Measurements from ENCODE around the gene MAPRE2. TPM values are rescaled to one million over a fixed set of nuclear protein-coding genes. Genes with fewer than 3 reads are reported as not detected.
"Not testable (repeated sequence)": the region's sequence is repeated elsewhere in the genome, so short reads cannot be mapped to it uniquely, and the experiment has no call there.

The MAPRE2 gene
- total RNA-seq, 1 donor from 2014 or later, result 9.4 TPM

DNA sequence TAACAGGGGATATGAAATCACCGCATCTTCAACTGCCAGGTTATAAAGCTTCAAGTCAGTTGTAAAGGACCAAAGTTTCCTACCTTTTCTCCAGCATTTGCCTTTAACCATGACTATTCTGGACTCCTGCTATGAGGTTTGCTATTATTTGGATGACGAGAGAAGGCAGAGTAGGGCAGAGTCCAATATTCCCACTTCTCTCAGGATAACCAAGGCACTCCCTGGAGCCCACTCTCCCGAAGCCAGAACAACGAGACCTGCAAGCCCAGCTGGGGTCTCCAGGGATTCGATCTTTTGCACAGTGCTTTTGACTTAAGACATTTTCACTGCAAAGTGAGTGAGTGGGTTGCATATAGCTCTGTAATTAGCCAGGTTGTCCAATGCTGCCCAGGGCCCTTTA, 122.5 kb downstream of the MAPRE2 start:
- no peaks in the 10 kb centered on the region for H3K36me3 ChIP-seq (ENCODE audit: control insufficient read depth in 3 of 3, insufficient read depth in 3 of 3, low read length in 3 of 3)
- peak overlapping the region in 1 of 3 donors; percentile 42 for H3K9ac ChIP-seq (ENCODE audit: low read depth in 1 of 3, low read length in 3 of 3)
- H3K27me3 ChIP-seq (ENCODE audit: control insufficient read depth in 3 of 3, insufficient read depth in 3 of 3, low read length in 3 of 3), result no peaks in the 10 kb centered on the region
- H3K9me3 ChIP-seq (ENCODE audit: control insufficient read depth in 3 of 3, low read length in 3 of 3), result no peaks in the 10 kb centered on the region
- peak overlapping the region; percentile 1 for H3K27ac ChIP-seq (ENCODE audit: low read depth, low read length)
- H3K4me1 ChIP-seq (ENCODE audit: control insufficient read depth in 3 of 3, insufficient read depth in 3 of 3, low read length in 3 of 3), result peaks cover 6 to 8% (median 7%) of the 10 kb centered on the region in 3 donors
- peak overlapping the region in 1 of 3 donors; percentile 23 for H3K4me3 ChIP-seq (ENCODE audit: low read length in 3 of 3)

DNA sequence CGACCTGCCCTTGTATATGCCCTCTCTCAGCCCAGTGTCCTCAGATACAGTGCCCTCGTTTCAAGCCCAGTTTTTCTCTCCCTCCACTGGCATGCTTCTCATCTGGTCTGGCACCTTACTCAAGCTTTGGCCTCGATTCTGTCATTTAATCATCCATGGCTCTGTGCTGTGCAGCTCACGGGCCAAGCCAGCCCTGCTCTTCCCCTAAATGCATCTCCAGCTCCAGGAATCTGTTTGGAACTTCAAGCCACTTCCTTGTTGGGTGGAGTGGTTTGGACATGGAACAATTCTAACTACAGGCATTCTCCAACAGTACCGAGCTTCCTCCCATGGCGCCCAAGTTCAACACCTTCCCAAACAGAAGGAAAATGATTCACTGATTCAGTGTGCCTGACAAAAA, 122.9 kb downstream of the MAPRE2 start:
- peak overlapping the region; percentile 1 for H3K27ac ChIP-seq (ENCODE audit: low read depth, low read length)
- H3K4me3 ChIP-seq (ENCODE audit: low read length in 3 of 3), result peak overlapping the region in 1 of 3 donors; percentile 23
- peak overlapping the region in 1 of 3 donors; percentile 42 for H3K9ac ChIP-seq (ENCODE audit: low read depth in 1 of 3, low read length in 3 of 3)
- no peaks in the 10 kb centered on the region for H3K27me3 ChIP-seq (ENCODE audit: control insufficient read depth in 3 of 3, insufficient read depth in 3 of 3, low read length in 3 of 3)
- no peaks in the 10 kb centered on the region for H3K9me3 ChIP-seq (ENCODE audit: control insufficient read depth in 3 of 3, low read length in 3 of 3)
- H3K4me1 ChIP-seq (ENCODE audit: control insufficient read depth in 3 of 3, insufficient read depth in 3 of 3, low read length in 3 of 3), result peaks cover 6 to 8% (median 7%) of the 10 kb centered on the region in 3 donors
- no peaks in the 10 kb centered on the region for H3K36me3 ChIP-seq (ENCODE audit: control insufficient read depth in 3 of 3, insufficient read depth in 3 of 3, low read length in 3 of 3)

DNA sequence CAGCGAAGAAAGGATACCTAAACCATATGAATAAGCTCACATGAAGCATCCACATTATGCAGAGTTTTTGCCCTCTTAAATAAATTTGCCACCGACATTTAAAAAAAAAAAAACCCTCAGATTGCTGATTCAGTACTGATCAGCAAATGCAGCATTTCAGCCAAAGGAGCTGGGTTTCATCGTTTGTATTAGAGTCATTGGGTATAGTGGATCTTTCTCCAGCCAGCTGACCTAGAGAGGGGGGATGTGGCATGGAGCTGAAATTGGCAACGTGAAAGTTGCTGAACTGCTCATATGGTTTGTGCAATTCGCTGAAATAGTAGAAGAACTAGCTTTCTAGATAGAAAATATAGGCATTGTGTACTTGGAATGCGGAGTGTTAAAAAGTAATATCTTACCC, 126.1 kb downstream of the MAPRE2 start:
- H3K4me1 ChIP-seq (ENCODE audit: control insufficient read depth in 3 of 3, insufficient read depth in 3 of 3, low read length in 3 of 3), result peaks cover 6 to 8% (median 7%) of the 10 kb centered on the region in 3 donors
- no peak overlapping the region for H3K9ac ChIP-seq (ENCODE audit: low read depth in 1 of 3, low read length in 3 of 3)
- no peaks in the 10 kb centered on the region for H3K36me3 ChIP-seq (ENCODE audit: control insufficient read depth in 3 of 3, insufficient read depth in 3 of 3, low read length in 3 of 3)
- no peak overlapping the region for H3K27ac ChIP-seq (ENCODE audit: low read depth, low read length)
- H3K4me3 ChIP-seq (ENCODE audit: low read length in 3 of 3), result no peak overlapping the region
- no peaks in the 10 kb centered on the region for H3K9me3 ChIP-seq (ENCODE audit: control insufficient read depth in 3 of 3, low read length in 3 of 3)
- H3K27me3 ChIP-seq (ENCODE audit: control insufficient read depth in 3 of 3, insufficient read depth in 3 of 3, low read length in 3 of 3), result no peaks in the 10 kb centered on the region

DNA sequence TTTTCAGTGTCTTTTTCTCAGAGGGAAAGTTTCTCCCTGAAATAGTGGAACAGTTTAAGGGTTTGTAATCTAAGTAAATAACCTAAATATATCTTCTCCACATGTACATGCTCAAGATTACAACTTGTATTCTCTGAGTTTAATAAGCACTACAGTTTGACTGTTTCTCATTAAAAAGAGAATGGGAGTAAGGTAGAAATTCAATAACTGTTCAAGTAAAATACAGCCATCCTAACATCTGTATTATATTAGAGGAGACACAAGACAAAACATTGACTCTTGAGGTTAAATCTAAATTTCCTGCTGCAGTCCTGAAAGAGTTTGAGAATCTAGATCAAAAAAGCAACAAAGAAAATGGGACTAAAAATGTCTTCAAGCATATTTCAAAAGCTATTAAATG, 126.6 kb downstream of the MAPRE2 start:
- no peaks in the 10 kb centered on the region for H3K27me3 ChIP-seq (ENCODE audit: control insufficient read depth in 3 of 3, insufficient read depth in 3 of 3, low read length in 3 of 3)
- H3K27ac ChIP-seq (ENCODE audit: low read depth, low read length), result no peak overlapping the region

DNA sequence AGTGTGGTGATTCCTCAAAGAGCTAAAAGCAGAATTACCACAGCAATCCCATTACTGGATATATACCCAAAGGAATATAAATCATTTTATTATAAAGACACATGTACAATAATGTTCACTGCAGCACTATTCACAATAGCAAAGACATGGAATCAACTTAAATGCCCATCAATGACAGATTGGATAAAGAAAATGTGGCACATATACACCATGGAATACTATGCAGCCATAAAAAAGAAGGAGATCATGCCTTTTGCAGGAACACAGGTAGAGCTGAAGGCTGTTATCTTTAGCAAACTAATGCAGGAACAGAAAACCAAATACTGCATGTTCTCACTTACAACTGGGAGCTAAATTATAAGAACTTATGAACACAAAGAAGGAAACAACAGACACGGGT, 129.1 kb downstream of the MAPRE2 start:
- H3K27ac ChIP-seq (ENCODE audit: low read depth, low read length); H3K9me3 ChIP-seq (ENCODE audit: control insufficient read depth in 3 of 3, low read length in 3 of 3); H3K4me1 ChIP-seq (ENCODE audit: control insufficient read depth in 3 of 3, insufficient read depth in 3 of 3, low read length in 3 of 3); H3K4me3 ChIP-seq (ENCODE audit: low read length in 3 of 3); H3K9ac ChIP-seq (ENCODE audit: low read depth in 1 of 3, low read length in 3 of 3); H3K27me3 ChIP-seq (ENCODE audit: control insufficient read depth in 3 of 3, insufficient read depth in 3 of 3, low read length in 3 of 3); H3K36me3 ChIP-seq (ENCODE audit: control insufficient read depth in 3 of 3, insufficient read depth in 3 of 3, low read length in 3 of 3): not testable (repeated sequence)

More for the DNA sequence above, 126.6 kb downstream of the MAPRE2 start:
- H3K4me1 ChIP-seq (ENCODE audit: control insufficient read depth in 3 of 3, insufficient read depth in 3 of 3, low read length in 3 of 3), result peaks cover 6 to 8% (median 7%) of the 10 kb centered on the region in 3 donors
- H3K4me3 ChIP-seq (ENCODE audit: low read length in 3 of 3), result no peak overlapping the region
- H3K9ac ChIP-seq (ENCODE audit: low read depth in 1 of 3, low read length in 3 of 3), result no peak overlapping the region
- no peaks in the 10 kb centered on the region for H3K36me3 ChIP-seq (ENCODE audit: control insufficient read depth in 3 of 3, insufficient read depth in 3 of 3, low read length in 3 of 3)
- H3K9me3 ChIP-seq (ENCODE audit: control insufficient read depth in 3 of 3, low read length in 3 of 3), result no peaks in the 10 kb centered on the region

DNA sequence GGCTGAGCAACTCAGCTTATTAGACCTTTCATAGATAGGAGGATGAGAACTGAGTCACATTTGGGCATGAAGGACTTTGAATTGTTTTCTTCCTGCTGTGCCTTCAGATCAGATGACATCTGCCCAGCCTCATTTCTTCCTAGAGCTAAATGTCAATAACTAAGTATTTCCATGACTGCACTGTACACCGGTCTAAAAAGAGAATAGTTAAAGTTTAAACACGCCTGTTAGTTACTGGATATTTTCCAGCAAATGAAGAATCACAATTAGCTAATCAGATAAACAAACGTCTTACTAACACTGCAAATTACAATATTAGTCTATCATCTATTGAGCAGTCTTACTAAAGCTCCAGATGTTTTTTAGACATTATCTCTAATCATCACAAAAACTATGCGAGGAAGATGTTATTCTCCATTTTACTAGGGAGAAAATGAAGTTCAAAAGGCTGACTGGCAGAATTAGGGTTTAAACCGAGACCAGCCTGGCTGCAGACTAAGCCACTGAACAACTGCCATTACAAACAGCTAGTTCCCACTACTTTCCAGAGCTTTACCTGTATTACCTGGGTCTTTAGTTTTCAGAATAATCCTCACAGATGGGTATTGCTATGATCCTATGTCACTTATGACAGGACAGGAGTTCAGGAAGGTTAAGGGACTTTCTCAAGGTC, 130.2 kb downstream of the MAPRE2 start:
- H3K36me3 ChIP-seq (ENCODE audit: control insufficient read depth in 3 of 3, insufficient read depth in 3 of 3, low read length in 3 of 3), result no peaks in the 10 kb centered on the region
- no peak overlapping the region for H3K9ac ChIP-seq (ENCODE audit: low read depth in 1 of 3, low read length in 3 of 3)
- H3K4me3 ChIP-seq (ENCODE audit: low read length in 3 of 3), result no peak overlapping the region
- H3K9me3 ChIP-seq (ENCODE audit: control insufficient read depth in 3 of 3, low read length in 3 of 3), result no peaks in the 10 kb centered on the region
- no peak overlapping the region for H3K27ac ChIP-seq (ENCODE audit: low read depth, low read length)
- H3K27me3 ChIP-seq (ENCODE audit: control insufficient read depth in 3 of 3, insufficient read depth in 3 of 3, low read length in 3 of 3), result no peaks in the 10 kb centered on the region
- no peaks in the 10 kb centered on the region for H3K4me1 ChIP-seq (ENCODE audit: control insufficient read depth in 3 of 3, insufficient read depth in 3 of 3, low read length in 3 of 3)

DNA sequence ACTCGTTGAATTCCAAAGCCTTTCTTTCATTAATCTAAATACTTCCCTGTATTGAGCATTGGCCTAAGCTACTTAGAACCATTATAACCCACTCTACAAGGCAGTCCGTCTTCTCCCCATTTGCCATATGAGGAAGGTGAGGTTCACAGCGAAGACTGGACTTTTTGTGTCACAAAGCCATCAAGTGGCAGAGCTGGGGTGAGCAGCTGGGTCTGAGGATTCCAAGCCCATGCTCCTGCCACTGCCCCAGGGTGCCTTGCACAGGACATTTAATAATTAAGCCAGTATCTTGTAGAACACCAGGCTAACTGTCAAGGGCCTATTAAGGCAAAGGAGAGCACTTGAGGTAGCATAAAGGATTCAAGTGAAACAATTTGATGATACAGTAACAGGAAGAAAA, 130.8 kb downstream of the MAPRE2 start:
- H3K27ac ChIP-seq (ENCODE audit: low read depth, low read length), result no peak overlapping the region
- no peak overlapping the region for H3K9ac ChIP-seq (ENCODE audit: low read depth in 1 of 3, low read length in 3 of 3)
- H3K4me1 ChIP-seq (ENCODE audit: control insufficient read depth in 3 of 3, insufficient read depth in 3 of 3, low read length in 3 of 3), result no peaks in the 10 kb centered on the region

DNA sequence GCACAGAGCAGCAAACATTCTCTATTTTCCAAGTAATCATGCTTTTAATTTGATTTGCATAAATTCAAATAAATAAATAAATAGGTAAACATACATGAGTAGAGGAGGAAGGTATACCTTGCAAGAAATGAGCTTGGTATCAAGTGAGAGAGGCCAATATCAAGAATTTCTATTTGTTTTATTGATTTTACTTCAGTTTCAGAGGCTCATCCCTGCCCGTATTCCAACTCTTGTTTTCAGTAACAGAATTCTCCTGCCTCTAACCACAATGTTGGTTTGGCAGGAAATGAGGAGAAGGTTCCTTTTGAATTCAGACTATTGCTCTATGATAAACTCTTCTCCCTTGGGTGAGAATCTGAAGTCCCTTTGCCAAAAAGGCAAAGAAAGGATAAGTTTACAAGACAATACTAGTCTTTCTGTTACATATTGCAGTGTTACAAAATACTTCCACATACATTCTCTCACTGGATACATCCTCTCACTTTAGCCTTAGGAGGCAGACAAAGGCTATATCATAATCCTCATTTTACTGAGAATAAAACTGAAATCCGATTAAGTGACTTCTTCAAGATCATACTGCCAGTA, 131.3 kb downstream of the MAPRE2 start:
- H3K4me1 ChIP-seq (ENCODE audit: control insufficient read depth in 3 of 3, insufficient read depth in 3 of 3, low read length in 3 of 3), result no peaks in the 10 kb centered on the region
- H3K27me3 ChIP-seq (ENCODE audit: control insufficient read depth in 3 of 3, insufficient read depth in 3 of 3, low read length in 3 of 3), result no peaks in the 10 kb centered on the region
- H3K9ac ChIP-seq (ENCODE audit: low read depth in 1 of 3, low read length in 3 of 3), result no peak overlapping the region
- H3K36me3 ChIP-seq (ENCODE audit: control insufficient read depth in 3 of 3, insufficient read depth in 3 of 3, low read length in 3 of 3), result no peaks in the 10 kb centered on the region
- H3K27ac ChIP-seq (ENCODE audit: low read depth, low read length), result no peak overlapping the region
- no peak overlapping the region for H3K4me3 ChIP-seq (ENCODE audit: low read length in 3 of 3)
- H3K9me3 ChIP-seq (ENCODE audit: control insufficient read depth in 3 of 3, low read length in 3 of 3), result no peaks in the 10 kb centered on the region

More for the DNA sequence above, 130.8 kb downstream of the MAPRE2 start:
- Histone ChIP-seq H3K36me3 (ENCODE audit: control insufficient read depth in 3 of 3, insufficient read depth in 3 of 3, low read length in 3 of 3) (no peaks in the 10 kb centered on the region), H3K4me3 (ENCODE audit: low read length in 3 of 3) (no peak overlapping the region), H3K27me3 (ENCODE audit: control insufficient read depth in 3 of 3, insufficient read depth in 3 of 3, low read length in 3 of 3) (no peaks in the 10 kb centered on the region), H3K9me3 (ENCODE audit: control insufficient read depth in 3 of 3, low read length in 3 of 3) (no peaks in the 10 kb centered on the region)

DNA sequence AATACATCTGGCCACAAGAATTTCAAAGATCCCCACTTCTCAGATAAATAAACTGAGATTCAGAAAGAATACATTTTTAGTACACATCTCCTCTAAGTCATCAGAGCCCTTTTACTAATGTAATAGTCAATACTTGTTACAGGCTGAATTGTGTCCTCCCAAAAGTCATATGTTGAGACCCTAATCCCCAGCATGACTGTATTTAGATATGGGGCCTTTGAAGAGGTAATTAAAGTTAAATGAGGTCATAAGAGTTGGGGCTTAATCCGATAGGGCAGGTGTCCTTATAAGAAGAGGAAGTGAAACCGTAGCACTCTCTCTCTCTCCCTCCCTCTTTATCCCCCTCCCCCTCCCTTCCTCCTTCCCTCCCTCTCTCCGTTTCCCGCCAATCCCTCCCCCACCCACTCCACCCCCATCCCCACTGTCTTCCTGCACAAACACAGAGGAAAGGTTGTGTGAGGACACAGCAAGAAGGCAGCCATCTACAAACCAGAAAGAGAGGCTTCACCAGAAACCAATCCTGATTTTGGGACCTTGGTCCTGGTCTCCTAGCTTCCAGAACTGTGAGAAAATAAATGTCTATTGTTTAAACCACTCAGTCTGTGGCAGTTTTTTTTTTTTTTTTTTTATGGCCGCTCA, 133.0 kb downstream of the MAPRE2 start:
- no peaks in the 10 kb centered on the region for H3K36me3 ChIP-seq (ENCODE audit: control insufficient read depth in 3 of 3, insufficient read depth in 3 of 3, low read length in 3 of 3)
- H3K4me3 ChIP-seq (ENCODE audit: low read length in 3 of 3), result no peak overlapping the region
- no peaks in the 10 kb centered on the region for H3K9me3 ChIP-seq (ENCODE audit: control insufficient read depth in 3 of 3, low read length in 3 of 3)
- no peaks in the 10 kb centered on the region for H3K4me1 ChIP-seq (ENCODE audit: control insufficient read depth in 3 of 3, insufficient read depth in 3 of 3, low read length in 3 of 3)
- H3K27ac ChIP-seq (ENCODE audit: low read depth, low read length), result no peak overlapping the region
- H3K9ac ChIP-seq (ENCODE audit: low read depth in 1 of 3, low read length in 3 of 3), result no peak overlapping the region
- H3K27me3 ChIP-seq (ENCODE audit: control insufficient read depth in 3 of 3, insufficient read depth in 3 of 3, low read length in 3 of 3), result no peaks in the 10 kb centered on the region

DNA sequence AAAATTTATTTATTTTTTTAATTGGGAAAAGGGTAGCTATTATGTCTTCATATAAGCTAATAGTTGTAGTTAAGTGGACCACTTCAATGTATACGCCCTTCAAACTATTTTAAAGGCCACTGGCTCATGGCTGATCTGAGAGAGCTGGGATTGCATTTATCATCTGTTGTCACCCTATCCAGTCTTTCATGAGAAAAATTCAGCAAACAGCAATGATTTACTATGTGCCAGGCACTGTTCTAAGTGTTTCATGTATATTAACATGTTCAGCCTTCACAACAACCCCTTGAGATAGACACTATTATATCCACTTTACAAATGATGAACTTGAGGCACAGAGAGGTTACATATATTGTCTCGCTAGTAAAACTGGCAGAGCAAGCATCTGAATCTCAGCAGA, 133.5 kb downstream of the MAPRE2 start:
- Histone ChIP-seq H3K27me3 (ENCODE audit: control insufficient read depth in 3 of 3, insufficient read depth in 3 of 3, low read length in 3 of 3) (no peaks in the 10 kb centered on the region), H3K4me1 (ENCODE audit: control insufficient read depth in 3 of 3, insufficient read depth in 3 of 3, low read length in 3 of 3) (no peaks in the 10 kb centered on the region), H3K4me3 (ENCODE audit: low read length in 3 of 3) (no peak overlapping the region), H3K9ac (ENCODE audit: low read depth in 1 of 3, low read length in 3 of 3) (no peak overlapping the region), H3K27ac (ENCODE audit: low read depth, low read length) (no peak overlapping the region), H3K9me3 (ENCODE audit: control insufficient read depth in 3 of 3, low read length in 3 of 3) (no peaks in the 10 kb centered on the region), H3K36me3 (ENCODE audit: control insufficient read depth in 3 of 3, insufficient read depth in 3 of 3, low read length in 3 of 3) (no peaks in the 10 kb centered on the region)

Measured in skeletal muscle tissue (tissue), 4 donors.